ENCODE measurements around the gene UBE4B.
"Not testable (repeated sequence)": the region's sequence is repeated elsewhere in the genome, so short reads cannot be mapped to it uniquely, and the experiment has no call there.

The UBE4B gene

DNA sequence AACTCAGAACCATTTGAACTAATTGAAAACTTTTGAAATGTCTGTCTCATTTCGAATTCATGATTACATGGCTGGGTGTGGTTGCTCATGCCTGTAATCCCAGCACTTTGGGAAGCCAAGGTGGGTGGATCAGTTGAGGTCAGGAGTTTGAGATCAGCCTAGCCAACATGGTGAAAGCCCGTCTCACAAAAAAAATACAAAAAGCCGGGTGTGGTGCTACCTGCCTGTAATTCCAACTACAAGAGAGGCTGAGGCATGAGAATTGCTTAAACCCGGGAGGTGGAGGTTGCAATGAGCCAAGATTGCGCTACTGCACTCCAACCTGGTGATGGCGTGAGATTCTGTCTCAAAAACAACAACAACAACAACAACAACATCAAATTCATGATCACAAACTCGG, 40.6 kb downstream of the UBE4B start:
- not testable (repeated sequence) for DNase-seq

DNA sequence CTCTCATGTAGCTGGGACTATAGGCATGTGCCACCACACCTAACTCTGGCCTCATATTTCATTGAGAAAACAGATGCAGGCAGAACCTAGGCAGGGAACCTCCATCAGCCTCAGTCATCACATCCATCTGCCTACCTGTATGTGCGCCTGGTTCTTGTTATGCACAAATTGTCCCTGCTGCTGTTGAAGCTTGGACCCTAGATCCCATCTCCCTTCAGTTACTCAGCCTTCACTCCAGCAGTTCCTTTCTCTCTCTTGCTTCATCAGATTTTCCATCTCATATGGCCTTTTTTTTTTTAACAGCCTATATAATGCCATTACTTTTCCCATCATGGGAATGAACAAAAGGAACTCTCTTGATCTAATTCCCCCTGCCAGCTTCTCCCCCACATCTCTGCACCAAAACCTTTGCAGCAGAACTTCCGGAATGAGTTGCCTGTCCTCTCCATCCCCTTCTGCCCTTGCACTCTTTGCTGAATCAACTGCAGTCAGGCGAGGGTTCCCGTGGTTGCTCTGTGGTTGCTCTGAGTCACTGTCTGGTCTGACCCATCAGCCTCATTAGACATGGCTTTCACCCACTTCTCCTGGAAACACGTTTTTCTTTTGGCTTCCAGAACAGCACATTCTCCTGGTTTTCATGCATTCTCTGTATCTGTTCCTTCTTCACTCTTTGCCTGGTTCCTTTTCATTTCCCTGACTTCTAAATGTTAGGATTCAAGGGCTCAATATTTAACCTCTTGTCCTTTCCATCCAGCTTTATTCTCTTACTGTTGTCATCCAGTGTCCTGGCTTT, 41.5 kb downstream of the UBE4B start:
- peak; percentile 94 for DNase-seq

- DNase-seq = no peak
Observed at GRCh38 chr1:10074852-10075730, 42.3 kb downstream of the UBE4B start.

DNA sequence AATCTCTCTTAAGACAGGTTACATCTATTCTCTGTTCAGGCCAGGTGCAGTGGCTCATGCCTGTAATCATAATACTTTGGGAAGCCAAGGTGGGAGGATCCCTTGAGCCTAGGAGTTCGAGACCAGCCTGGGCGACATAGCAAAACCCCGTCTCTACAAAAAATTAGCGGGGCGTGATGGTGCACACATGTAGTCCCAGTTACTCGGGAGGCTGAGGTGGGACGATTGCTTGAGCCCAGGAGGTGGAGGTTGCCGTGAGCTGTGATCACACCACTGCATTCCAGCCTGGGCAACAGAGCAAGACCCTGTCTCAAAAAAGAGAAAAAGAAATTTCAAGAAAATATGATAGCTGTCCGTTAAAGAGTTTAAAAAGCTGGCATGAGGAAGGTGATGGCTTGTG, 43.0 kb downstream of the UBE4B start:
- no peak for DNase-seq

DNA sequence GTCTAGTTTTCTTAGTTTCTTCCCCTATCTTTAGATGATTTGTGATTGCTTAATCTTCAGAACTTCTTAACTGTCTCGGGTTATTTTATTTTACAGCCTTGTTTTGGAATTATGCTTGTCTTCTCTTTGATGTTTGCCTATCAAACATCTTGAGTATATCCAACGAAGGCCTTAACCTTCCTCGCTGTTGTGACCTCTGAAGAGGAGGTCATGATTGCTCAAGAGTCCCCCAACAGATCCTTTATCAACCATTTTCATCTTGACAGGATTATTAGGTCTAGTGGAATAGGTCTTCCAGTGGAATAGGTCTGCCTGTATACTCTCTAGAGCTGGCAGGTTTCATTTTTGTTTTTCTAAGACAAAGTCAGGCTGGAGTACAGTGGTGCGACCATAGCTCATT, 45.7 kb downstream of the UBE4B start:
- no peak for DNase-seq

- no peak for DNase-seq
Observed at GRCh38 chr1:10080523-10080922, 47.8 kb downstream of the UBE4B start.

- peak; percentile 19 for DNase-seq
Observed at GRCh38 chr1:10082785-10083479, 50.2 kb downstream of the UBE4B start.

GRCh38 chr1:10084045-10084444, 51.3 kb downstream of the UBE4B start:
- no peak for DNase-seq

DNA sequence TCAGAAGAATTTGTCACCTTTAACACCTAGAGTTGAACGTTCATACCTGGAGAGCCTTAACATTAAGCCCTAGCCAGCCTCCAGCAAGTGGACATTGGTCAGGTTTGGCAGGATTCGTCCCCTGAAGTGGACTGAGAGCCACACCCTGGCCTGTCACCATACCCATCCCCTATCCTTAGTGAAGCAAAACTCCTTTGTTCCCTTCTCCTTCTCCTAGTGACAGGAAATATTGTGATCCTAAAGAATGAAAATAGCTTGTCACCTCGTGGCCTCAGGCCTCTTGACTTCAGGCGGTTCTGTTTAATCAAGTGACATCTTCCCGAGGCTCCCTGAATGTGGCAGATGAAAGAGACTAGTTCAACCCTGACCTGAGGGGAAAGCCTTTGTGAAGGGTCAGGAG, 52.3 kb downstream of the UBE4B start:
- no peak for DNase-seq

- DNase-seq = no peak
Observed at GRCh38 chr1:10087210-10087609, 54.5 kb downstream of the UBE4B start.

DNA sequence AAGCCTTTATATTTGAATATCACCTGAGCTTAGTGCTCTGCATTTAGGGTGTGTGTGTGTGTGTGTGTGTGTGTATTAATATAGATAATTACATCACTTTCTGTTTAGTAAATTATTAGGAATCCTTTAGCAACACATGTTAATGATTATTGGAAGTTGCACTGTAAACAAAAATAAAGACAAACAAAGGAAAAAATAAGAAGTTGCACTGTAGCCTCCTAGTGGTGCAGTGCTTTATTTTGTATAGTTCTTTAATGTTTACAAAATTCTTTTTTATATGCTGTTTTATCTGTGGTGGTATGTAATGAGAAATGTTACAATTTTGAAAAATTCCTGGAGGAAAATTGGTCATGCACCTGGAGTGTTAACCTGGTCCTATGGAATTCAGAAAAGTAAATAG, 69.2 kb downstream of the UBE4B start:
- no peak for DNase-seq

- no peak for DNase-seq
Observed at GRCh38 chr1:10103193-10103592, 70.4 kb downstream of the UBE4B start.

DNA sequence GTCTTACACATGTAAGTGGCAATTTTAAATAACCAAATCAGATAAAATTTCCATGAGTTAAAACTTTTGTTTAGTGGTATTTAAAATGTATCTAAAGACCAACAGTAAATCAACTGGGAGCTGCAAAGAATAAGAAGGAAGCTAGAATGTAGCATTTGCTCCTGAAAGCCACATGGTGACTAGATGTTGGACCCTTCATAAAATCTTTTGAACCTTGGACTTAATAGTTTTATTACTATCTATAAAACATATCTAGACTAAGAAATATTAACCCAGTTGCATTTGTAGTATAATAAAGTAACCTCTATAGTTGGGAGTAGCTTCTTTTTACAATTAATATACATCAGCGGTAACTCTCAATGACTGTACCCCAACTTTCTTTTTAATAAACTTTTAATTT, 72.1 kb downstream of the UBE4B start:
- no peak for DNase-seq

GRCh38 chr1:10105484-10105883, 72.7 kb downstream of the UBE4B start:
- no peak for DNase-seq

DNA sequence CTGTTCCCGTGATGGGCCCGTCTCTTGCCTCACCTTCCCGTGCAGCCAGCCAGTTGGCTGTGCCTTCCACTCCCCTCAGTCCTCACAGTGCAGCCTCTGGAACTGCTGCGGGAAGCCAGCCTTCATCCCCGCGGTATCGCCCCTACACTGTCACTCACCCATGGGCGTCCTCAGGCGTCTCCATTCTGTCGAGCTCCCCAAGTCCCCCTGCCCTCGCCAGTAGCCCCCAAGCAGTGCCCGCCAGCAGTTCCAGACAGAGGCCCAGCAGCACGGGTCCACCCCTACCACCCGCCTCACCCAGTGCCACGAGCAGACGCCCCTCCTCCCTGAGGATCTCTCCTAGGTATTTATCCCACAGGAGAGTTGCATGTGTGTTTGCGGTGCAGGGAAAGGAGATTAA, 73.5 kb downstream of the UBE4B start:
- DNase-seq = no peak

GRCh38 chr1:10106756-10107475, 74.2 kb downstream of the UBE4B start:
- DNase-seq = no peak

- not testable (repeated sequence) for DNase-seq
Observed at GRCh38 chr1:10107476-10107847, 74.7 kb downstream of the UBE4B start.

DNA sequence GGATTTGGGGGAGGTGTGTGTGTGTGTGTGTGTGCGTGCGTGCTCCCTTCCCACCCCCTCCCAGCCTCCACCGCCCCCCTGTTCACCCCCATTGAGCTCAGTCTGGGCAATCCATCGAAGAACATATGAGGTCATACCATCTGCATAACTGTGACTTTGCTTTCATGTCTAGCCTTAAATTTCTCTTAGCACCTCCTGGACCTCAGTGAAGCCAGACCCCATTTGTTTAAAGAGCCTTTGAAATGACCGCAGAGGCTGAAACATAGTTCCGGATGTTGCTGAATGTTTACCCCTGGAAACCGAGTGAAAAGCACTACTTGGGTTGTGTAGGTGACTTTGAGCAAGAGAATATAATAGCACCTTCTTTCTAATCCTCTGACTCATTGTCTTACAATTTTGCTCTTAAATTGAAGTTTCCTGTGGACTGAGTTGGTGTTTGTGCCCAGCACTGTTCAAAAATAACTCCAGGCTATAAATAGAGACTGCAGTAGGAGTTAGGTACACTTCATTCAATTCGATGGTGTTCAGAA, 75.4 kb downstream of the UBE4B start:
- peak; percentile 44 for DNase-seq

GRCh38 chr1:10108948-10109708, 76.4 kb downstream of the UBE4B start:
- DNase-seq = peak; percentile 7

- no peak for DNase-seq
Observed at GRCh38 chr1:10113501-10113900, 80.7 kb downstream of the UBE4B start.

GRCh38 chr1:10114746-10115145, 82.0 kb downstream of the UBE4B start:
- no peak for DNase-seq

GRCh38 chr1:10117132-10117531, 84.4 kb downstream of the UBE4B start:
- no peak for DNase-seq
